C4-2B (cell line): ENCODE results near the gene MCM3.

Experiments
- ZFX ChIP-seq: fragments of 450-650 bp; IDR thresholded peaks from 2 replicates; pipeline ENCODE4 v1.6.1; 2017
- TF ChIP-seq, protein P1 (sequence below): fragments of 450-650 bp; conservative IDR thresholded peaks from 2 replicates; pipeline ENCODE4 v1.5.1; 2017; ENCODE audit warnings: mild to moderate bottlenecking

DNA sequence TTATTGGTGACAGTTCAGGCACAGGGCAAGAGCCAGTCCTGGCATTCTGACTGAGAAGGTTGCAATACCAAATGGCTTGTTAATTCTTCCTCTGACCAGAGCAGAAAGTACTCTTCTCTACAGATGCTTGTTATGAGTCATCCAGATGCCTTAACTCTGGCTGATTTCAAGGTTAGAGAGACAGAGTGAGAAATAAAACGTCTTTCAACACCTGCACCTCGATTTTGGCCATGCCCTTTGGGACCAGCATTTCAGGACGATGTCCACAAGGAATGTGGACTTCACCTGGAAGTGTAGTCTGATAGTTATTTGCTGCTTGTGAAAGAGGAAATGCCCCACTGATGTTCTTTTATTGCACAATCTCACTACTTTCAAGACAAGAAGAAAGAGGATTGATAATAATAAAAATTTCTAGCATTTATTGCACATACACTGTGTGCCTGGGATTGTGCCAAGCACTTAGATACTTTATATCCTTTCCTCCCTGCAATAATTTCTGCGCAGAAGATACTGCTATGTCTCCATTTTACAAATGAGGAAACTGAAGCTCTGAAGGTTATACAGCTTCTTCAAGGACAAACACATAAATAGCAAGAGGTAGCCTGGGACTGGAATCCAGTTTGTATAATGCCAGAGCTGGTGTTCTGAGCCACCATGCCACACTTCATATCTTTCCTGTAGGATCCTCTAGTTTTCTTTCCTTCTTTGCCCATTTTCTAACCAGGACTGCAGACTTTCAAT is 33.5 kb upstream of the MCM3 start:
- TF ChIP-seq, protein P1, sequence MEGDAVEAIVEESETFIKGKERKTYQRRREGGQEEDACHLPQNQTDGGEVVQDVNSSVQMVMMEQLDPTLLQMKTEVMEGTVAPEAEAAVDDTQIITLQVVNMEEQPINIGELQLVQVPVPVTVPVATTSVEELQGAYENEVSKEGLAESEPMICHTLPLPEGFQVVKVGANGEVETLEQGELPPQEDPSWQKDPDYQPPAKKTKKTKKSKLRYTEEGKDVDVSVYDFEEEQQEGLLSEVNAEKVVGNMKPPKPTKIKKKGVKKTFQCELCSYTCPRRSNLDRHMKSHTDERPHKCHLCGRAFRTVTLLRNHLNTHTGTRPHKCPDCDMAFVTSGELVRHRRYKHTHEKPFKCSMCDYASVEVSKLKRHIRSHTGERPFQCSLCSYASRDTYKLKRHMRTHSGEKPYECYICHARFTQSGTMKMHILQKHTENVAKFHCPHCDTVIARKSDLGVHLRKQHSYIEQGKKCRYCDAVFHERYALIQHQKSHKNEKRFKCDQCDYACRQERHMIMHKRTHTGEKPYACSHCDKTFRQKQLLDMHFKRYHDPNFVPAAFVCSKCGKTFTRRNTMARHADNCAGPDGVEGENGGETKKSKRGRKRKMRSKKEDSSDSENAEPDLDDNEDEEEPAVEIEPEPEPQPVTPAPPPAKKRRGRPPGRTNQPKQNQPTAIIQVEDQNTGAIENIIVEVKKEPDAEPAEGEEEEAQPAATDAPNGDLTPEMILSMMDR = no peak
- TF ChIP-seq ZFX = no peak
